22Rv1 (cell line): Measurements from ENCODE around the gene IGF1R.

Source experiments
- ZFX ChIP-seq: fragments of 450-650 bp; IDR thresholded peaks from 2 replicates; pipeline ENCODE4 v1.6.1; 2017; ENCODE audit warnings: antibody characterized with exemption, borderline replicate concordance
- TF ChIP-seq, protein P1 (sequence below): fragments of 450-650 bp; IDR thresholded peaks from 2 replicates; pipeline ENCODE4 v1.5.1; 2017; ENCODE audit warnings: mild to moderate bottlenecking

DNA sequence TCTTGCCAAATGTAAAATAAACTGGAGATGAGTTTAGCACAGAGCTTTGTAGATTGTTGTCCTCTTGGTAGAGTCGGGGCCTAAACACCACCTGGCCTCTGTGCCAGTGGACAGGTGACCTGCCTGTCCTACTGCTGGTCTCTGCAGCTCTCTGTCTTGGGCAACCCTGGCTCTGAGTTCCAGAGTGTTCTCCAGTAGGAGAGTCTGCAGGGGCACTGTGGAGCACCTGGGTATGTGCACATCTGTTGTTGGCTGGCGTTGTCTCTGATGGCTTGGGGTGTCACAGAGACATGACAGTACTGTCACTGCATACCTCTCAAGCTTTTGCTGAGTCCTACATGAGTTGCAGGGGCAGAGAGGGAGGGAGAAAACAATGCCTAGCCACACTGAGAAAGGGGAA lies 112.6 kb downstream of the IGF1R start:
- TF ChIP-seq, protein P1, sequence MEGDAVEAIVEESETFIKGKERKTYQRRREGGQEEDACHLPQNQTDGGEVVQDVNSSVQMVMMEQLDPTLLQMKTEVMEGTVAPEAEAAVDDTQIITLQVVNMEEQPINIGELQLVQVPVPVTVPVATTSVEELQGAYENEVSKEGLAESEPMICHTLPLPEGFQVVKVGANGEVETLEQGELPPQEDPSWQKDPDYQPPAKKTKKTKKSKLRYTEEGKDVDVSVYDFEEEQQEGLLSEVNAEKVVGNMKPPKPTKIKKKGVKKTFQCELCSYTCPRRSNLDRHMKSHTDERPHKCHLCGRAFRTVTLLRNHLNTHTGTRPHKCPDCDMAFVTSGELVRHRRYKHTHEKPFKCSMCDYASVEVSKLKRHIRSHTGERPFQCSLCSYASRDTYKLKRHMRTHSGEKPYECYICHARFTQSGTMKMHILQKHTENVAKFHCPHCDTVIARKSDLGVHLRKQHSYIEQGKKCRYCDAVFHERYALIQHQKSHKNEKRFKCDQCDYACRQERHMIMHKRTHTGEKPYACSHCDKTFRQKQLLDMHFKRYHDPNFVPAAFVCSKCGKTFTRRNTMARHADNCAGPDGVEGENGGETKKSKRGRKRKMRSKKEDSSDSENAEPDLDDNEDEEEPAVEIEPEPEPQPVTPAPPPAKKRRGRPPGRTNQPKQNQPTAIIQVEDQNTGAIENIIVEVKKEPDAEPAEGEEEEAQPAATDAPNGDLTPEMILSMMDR, result no peak
- TF ChIP-seq ZFX, result no peak
